RPMI7951 (cell line): ENCODE data around the gene NEK5. TPM values are rescaled to one million over a fixed set of nuclear protein-coding genes. Genes with fewer than 3 reads are reported as not detected.
"Not testable (repeated sequence)": the region's sequence is repeated elsewhere in the genome, so short reads cannot be mapped to it uniquely, and the experiment has no call there.

ENCODE experiments used
- DNase-seq: peaks from one replicate; pipeline ENCODE4 v3.0.0-alpha.2; 2012; ENCODE audit warnings: low read depth
- total RNA-seq: library from RNA; depleted of rRNA; stranded (reverse); fragments of >200 nt; shearing (Covaris generic); gene quantifications from 2 replicates; pipeline ENCODE4 v1.2.3, GENCODE V29; 2014

Gene NEK5
- total RNA-seq, 1 experiment from 2014 or later: not detected

- DNase-seq: peak; percentile 44
These were observed 57.8 kb downstream of the NEK5 start for GRCh38 chr13:52070929-52071523.

DNA sequence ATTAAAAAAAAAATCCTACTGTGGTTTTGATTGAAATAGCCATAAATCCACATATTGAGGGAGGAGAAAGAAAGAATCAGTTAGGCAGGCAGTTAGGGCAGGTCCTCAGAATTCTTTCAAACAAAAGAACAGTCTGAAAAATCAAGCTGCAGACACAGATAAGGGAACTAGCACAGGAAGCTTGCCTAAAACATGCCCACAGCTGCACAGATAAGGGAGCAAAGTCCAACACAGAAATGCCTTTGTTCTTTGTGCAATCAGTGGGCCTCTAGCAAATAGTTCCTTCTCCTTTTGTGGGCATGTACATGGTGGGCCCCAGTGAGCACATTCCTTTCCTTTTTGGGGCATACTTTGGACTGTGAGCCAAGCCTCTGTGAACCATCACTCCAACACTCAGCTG, 61.6 kb downstream of the NEK5 start:
- DNase-seq: no peak

- DNase-seq: no peak
These were observed 67.3 kb downstream of the NEK5 start for GRCh38 chr13:52061587-52061986.

GRCh38 chr13:52061064-52061463, 67.8 kb downstream of the NEK5 start:
- not testable (repeated sequence) for DNase-seq

DNA sequence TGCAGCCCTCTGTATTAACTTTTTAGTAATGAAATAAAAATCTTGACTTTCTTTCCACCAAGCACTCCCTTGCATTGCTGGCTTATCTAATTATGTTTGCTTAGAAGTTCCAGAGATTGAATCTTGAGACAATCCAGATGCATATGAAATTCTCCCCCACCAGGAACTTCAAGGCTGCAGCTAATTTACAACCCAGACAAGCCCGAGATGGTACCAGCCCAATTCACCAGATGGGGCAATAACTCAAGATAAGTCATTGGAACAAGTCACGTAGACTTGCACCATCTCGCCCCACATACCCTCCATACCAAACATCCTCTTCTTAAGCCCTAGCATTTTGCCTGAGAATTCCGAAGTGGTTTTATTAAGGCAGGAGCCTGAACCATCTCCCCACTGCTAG, 75.4 kb downstream of the NEK5 start:
- no peak for DNase-seq

DNA sequence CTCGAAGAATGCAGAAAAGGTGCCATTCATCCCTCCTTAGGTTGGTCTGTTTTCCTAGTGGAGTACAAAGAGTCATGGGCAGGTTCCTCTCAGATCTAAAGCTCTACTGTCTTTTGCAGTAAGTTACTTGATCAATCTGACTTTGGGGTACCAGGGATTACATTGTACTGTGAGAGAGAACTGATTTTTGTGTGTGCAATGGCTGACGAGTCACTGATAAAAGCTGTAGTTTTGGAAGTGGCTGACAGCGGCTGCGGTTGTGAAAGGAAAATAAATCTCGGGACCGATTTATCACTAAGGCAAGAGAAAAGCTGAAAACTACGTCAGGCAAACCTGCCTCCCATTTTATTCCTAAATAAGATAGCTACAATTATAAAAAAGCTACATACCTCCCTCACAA, 77.5 kb downstream of the NEK5 start:
- no peak for DNase-seq

DNA sequence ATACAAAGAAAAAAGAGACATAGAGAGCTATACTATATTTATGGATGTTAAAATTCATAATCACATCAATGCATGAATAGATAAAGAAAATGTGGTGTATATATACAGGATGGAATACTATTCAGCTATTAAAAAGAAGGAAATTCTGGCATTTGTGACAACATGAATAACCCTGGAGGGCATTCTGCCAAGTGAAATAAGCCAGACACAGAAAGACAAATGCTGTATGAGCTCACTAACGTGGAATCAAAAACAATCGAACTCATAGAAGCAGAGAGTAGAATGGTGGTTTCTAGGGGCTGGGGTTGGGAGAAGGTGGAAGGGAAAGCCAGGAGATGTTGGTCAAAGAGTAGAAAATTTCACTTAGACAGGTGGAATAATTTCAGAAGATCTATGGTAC, 80.4 kb downstream of the NEK5 start:
- DNase-seq: no peak

DNA sequence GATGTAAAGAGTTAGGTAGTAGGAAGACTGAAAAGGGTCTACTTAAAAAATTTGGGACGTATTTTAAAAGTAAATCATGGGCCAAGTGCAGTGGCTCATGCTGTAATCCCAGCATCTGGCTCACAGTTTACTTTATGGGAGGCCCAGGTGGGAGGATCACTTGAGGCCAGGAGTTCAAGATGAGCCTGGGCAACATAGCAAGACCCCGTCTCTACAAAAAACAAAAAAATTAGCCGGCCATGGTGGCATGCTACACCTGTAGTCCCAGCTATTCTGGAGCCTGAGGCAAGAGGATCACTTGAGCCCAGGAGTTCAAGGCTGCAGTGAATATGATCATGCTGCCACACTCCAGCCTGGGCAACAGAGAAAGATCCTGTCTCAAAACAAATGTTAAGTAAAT, 81.4 kb downstream of the NEK5 start:
- no peak for DNase-seq

GRCh38 chr13:52043675-52044074, 85.2 kb downstream of the NEK5 start:
- no peak for DNase-seq

GRCh38 chr13:52036037-52036436, 92.8 kb downstream of the NEK5 start:
- DNase-seq: no peak

GRCh38 chr13:52034616-52035226, 94.2 kb downstream of the NEK5 start:
- DNase-seq: no peak

DNA sequence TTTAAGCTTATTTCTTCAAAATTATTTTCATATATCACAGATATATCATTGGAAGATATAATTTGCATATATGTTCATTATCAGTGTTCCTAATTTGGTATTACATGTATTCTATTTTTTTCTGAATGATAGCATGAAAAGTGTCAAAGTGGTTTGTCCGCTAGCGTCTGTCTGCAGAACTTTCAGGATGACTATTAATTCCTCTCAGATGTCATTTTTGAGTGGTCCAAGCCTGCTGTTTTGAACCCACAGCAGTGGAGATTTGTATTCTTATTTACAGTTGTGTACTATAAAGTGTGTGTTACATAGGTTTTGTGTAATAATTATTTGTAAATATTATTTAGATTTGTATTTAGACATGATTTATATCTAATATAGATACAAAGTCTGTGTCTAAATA, 95.8 kb downstream of the NEK5 start:
- DNase-seq: no peak

GRCh38 chr13:52030401-52030800, 98.5 kb downstream of the NEK5 start:
- not testable (repeated sequence) for DNase-seq

DNA sequence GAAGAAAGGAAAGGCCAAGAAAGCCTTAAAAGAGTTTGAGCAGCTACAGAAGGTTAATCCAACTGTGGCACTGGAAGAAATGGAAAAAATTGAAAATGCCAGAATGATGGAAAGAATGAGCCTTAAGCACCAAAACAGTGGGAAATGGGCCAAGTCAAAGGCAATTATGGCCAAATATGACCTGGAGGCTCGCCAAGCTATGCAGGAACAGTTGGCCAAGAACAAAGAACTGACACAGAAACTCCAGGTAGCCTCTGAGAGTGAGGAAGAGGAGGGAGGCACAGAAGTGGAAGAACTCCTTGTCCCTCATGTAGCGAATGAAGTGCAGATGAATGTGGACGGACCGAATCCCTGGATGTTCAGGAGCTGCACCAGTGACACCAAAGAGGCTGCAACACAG, 99.3 kb downstream of the NEK5 start:
- DNase-seq: no peak

DNA sequence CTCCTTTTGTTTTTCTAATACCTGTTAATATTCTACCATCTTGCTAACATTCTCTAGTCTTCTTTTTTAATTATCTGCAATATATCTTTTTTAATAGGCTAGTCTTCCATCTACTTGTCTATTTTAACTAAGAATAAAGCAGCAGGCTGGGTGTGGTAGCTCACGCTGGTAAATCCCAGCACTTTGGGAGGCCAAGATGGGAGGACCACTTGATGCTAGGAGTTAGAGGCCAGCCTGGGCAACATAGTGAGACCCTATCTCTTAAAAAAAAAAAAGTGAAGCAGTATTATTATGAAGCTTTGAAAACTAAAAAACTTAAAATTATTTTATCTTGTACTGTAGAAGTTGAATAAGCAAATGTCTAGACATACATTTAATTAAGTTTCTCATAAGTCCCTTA, 101.0 kb downstream of the NEK5 start:
- DNase-seq: no peak

DNA sequence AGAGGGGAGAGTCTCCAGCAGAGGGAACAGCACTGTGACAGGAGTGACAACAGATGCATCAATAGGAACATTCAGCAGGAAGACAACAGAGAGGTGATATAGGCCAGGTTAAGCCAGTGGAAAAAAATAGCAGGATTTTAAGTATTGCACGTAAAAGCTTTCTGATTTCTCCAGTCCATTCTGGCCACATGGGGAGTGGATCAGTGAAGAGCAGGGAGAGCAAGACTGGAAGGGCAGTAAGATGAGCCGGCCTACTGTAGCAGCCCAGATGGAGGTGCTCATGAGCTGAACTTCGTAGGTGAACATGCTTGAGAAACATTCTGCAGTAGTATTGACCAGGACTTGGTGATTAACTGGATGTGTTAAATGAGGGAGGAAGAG, 102.6 kb downstream of the NEK5 start:
- no peak for DNase-seq

GRCh38 chr13:52025475-52026245, 103.2 kb downstream of the NEK5 start:
- no peak for DNase-seq

DNA sequence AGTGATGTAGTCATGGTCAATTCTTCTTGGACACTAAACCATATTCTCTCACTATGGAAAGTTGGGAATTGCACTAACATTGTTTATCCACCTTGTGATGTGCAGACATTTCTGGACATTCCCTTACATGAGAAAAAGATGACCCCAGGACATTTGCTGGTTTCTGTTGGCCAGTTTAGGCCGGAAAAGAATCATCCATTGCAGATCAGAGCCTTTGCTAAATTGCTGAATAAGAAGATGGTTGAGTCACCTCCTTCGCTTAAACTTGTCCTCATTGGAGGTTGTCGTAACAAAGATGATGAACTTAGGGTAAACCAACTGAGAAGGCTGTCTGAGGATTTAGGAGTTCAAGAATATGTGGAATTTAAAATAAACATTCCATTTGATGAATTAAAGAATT, 104.4 kb downstream of the NEK5 start, which contains the start of gene UTP14C:
Gene UTP14C (plus strand): TSS at position 211 of the 400 bp plus-strand sequence. CDS start 4,114 bp downstream, outside the sequence.
- DNase-seq: no peak

- DNase-seq: no peak
These were observed 106.5 kb downstream of the NEK5 start for GRCh38 chr13:52022356-52022755.

- DNase-seq: no peak
These were observed 108.7 kb downstream of the NEK5 start for GRCh38 chr13:52020191-52020590.

- no peak for DNase-seq
These were observed 112.6 kb downstream of the NEK5 start for GRCh38 chr13:52016296-52016695.

- DNase-seq: no peak
These were observed 116.4 kb downstream of the NEK5 start for GRCh38 chr13:52012512-52012836.
